ENCODE data around the gene COX6A2.
A peak's percentile ranks its signal among the peaks of the same experiment; 100 is the strongest.

COX6A2 gene

DNA sequence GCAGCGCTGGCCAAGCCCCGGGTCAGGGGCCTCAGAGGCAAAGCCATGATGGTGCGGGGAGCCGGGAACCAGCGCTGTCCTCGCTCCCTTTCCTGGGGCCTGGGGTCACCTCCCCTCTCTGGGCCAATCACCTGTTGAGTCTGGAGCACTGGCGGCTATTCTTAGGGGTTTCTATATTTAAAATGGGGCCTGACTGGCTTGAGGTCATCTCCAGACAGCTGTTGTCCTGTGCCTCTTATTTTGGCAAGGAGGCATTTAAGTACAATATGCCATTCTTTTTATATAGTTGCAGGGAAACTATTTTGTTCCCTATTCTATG is at the start of gene COX6A2:
Gene COX6A2 (minus strand): TSS at position 82 of the 319 bp plus-strand sequence. CDS start 35 bp downstream, at position 47.
- DNase-seq = no peak

DNA sequence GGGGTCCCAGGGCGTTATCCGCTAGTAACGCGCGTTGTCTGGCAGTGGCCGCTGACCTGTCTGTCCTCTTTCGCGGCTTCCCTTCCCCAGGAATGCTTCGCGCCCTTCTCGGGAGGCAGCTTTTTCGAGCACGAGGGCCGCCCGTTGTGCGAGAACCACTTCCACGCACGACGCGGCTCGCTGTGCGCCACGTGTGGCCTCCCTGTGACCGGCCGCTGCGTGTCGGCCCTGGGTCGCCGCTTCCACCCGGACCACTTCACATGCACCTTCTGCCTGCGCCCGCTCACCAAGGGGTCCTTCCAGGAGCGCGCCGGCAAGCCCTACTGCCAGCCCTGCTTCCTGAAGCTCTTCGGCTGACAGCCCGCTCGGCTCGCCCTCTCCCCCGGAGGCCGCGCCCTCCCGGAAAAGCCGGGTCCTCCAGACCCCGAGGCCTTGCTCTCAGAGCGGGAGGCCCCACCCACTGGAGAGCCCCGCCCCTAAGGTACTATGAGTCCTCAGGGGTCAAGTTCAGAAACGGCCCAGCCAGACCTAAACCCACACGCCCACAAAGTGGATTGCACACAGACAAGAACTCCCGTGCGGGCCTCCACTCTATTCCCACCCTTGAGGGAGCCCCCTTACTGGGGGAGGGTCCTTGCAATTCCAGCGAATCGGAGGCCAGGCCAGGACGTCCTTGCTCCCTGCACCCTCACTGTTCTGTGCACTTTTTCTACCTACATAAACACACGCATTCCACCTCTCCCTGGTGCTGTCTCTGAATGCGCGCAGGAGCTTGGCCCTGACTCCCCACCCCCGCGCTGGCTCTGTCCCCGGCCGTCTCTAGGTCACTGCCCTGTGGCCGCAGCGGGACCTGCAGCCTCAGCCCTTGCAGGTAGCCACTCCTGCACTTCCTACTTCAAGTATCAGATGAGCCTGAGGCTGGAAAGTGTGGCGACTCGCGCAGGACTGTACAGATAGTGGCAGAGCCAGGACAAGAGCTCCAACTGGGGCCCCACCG is 49.4 kb upstream of the COX6A2 start:
- DNase-seq = peak; percentile 39 to 47

DNA sequence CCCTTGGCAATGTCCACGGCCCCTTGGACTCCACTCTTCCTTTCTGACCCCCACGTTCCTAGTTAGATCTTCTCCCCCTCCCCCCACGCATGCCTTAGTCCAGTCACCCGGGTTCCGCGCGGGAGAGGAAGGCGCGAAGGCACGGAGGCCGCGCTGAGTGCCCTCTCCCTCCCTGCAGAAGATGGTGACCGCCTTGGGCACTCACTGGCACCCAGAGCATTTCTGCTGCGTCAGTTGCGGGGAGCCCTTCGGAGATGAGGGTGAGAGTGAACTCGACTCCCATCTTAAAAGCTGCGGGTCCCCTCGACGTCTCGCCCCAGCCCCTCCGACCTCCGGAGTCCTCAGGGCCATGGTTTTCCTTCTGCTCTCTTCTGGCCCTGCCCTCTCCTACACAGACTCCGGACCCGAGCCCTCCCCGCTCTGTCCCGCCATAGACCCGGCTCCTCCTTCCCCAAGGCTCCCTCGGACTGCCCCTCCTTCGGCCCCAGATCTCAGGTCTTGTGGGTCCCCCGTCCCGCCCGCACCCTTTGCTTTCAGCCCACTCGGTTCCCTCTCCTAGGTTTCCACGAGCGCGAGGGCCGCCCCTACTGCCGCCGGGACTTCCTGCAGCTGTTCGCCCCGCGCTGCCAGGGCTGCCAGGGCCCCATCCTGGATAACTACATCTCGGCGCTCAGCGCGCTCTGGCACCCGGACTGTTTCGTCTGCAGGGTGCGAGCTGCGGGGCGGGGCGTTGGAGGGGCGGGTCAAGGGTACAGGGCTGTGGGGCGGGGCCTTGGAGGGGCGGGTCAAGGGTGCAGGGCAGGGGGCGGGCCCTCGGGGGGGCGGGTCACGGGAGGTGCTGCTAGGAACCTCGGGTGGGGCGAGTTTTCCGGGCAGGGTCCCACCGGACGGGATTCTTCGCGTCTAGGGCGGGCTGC is 48.4 kb upstream of the COX6A2 start:
- DNase-seq = peak; percentile 29 to 47

DNA sequence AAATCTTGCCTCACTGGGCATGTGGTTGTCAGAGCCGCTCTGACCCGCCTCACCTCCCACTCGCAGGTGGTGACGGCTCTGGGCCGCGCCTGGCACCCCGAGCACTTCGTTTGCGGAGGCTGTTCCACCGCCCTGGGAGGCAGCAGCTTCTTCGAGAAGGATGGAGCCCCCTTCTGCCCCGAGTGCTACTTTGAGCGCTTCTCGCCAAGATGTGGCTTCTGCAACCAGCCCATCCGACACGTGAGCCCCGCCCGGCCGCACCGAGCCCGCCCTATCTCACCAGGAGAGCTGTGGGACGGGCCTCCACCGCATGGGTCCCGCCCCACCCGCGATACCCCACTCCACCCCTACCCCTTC is 47.8 kb upstream of the COX6A2 start:
- DNase-seq = no peak

DNA sequence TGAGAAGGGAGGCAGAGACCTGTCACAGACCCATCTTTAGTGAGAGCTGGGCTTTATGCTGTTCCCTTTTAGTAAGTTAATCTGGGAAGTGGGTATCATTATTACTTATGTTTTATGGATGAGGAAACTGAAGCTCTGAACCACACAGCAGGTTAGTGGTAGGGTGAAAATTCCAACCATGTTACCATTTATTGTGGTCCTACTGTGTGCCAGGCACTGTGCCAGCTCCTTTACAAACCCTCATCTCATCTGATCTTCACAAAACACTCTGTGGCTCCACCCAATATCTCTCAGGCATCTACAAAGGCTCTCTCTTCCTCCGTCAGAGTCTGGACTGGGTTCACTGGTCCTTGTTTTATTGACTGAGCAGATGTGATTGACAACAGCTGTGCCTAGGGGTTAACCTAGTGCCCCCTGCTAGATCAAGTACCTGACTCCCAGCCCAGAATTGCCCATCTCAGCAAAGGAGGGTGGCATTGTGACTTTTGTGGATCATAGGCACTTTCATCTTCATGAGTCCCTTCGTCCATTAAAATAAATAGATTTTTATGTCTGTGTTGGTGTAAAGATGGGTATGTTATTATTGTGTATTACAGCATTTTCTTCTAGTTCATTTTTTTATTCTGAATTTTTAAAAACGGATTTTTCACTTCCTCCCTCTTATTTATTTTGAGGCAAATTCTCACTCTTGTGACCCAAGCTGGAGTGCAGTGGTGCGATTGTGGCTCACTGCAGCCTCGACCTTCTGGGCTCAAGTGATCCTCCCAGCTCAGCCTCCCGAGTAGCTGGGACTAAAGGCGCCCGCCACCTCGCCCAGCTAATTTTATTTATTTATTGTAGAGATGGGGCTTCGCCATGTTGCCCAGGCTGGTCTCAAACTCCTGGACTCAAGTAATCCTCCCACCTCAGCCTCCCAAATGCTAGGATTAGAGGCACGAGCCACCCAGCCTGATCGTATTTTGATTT is 46.9 kb upstream of the COX6A2 start:
- no peak for DNase-seq

DNA sequence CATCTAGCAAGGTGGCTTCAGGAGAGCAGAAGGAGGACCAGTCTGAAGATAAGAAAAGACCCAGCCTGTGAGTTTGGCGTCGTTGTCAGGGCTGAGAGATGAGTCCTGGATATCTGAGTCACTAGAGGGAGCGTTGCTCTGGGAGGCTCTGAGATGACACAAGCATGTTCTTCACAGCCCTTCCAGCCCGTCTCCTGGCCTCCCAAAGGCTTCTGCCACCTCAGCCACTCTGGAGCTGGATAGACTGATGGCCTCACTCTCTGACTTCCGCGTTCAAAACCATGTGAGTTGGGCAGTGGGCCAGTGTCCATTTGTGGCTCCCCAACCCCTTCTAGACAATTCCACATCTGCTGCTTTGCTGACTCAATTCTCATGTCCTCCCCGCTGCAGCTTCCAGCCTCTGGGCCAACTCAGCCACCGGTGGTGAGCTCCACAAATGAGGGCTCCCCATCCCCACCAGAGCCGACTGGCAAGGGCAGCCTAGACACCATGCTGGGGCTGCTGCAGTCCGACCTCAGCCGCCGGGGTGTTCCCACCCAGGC is 46.1 kb upstream of the COX6A2 start:
- no peak for DNase-seq

DNA sequence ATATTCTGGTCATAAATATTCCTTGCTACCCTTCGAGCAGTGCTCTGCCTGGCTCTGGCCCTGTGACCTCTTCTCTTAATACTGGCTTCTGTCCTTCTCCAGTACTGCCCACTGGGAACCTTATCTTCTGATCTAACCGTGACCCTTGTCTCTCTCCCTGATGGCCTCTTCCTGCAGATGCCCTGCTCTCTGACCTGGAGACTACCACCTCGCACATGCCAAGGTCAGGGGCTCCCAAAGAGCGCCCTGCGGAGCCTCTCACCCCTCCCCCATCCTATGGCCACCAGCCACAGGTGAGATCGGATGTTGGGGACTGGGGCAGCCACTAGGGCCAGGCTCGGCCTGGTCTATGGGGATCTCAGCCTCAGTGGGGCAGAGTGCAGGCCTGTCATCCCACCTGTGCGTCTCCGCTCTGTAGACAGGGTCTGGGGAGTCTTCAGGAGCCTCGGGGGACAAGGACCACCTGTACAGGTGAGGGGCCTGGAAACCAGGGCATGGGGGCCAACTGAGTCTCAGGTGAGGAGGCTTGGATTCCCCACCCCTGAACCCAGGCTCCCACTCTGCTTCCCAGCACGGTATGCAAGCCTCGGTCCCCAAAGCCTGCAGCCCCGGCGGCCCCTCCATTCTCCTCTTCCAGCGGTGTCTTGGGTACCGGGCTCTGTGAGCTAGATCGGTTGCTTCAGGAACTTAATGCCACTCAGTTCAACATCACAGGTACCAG is 45.3 kb upstream of the COX6A2 start:
- no peak for DNase-seq

DNA sequence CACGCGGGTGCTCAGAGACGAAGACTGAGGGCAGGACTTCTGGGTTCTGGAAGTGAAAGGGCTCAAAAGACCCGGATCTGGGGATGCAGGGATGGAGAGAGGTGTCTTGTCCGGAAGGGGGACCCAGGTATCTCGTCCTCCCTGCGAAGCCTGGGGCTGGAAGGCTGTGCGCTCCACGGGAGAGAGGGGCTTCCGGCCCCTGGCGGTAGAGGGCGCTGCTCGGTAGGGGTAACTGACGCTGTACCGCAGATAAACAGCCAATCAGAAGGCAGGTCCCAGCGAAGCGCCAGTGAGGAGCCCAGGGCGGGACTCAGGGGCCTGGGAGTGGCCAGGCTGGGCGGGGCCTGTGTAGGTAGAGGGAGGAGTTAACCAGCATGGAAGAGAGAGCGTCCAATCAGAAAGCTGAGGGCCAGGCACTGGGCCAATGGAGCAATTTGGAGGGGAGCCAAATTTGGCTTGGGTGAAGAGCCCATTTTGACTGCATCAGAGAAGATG is 44.6 kb upstream of the COX6A2 start:
- peak; percentile 76 to 81 for DNase-seq

DNA sequence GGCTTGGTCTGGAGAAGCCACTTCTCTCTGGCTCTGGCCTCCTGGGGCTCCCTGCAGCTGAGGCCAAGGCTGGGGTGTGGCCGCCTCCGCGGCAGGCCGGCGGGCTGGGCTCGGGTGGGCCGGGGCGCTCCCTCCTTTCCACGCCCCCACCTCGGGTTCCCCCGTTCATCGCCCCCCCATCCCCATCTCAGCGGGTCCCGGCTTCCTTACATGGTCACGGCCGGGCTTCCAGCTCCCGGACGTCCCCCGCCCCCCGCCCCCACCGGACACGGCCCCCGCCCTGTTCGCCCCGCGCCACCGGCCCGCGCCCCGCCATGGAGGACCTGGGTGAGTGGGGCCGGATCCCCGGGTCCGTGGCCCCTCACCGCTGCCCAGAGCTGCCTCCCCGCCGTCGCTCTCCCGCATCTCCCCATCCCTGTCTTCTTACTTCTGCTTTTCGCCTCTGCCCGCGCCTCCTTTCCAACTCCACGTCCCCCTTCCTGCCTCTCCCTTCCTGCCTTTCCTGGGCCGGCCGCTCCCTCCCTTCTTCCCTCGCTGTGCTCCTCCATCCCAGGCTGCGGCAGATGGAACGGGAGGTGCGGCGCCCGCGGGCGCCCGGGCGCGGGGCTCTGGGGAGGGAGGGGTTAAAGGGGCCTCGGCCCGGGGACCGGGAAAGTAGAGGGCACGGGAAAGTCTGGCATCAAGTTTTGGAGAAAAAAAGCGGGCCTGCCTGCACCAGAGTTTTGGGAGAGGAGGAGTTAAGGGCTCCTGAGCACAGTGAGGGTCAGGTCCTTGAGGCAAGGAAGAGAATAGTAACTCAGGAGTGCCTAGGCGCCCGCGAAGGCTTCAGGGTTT is 43.9 kb upstream of the COX6A2 start, which contains the start of gene TGFB1I1:
Gene TGFB1I1 (plus strand): TSS at position 278 of the 834 bp plus-strand sequence. CDS start 37 bp downstream, at position 315.
- peak in 1 of 2 experiments; percentile 40 for DNase-seq

DNA sequence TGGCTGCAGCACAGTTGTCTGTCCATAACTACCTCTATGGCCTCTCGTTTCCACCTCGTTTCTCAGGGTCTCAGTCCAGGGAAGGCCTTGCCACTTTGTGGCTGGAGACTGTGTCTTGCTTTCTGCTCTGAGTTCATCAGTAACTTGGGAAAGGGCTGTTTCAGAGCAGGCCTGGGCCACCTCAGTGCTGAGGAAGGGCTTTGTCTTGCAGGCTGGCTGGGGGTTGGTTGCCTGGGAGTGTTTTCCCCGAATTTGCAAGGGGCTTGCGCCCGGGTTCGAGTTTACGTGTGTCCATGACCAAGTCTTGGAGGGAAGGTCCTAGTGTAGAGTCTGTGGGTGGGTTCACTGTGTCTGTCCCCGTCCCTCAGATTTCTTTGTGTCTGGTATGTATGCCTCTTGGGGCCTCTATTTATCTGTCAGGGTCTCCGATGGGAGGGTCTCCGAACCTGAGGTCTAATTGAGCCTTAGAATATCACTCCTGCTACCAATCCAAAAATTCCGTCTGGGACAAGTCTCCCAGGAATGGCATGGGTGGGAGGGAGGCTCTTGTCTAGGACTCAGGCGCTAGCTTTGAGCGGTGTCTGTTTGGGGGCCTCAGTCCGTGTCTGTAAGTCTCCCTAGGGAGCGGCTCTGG is 43.2 kb upstream of the COX6A2 start:
- no peak for DNase-seq

DNA sequence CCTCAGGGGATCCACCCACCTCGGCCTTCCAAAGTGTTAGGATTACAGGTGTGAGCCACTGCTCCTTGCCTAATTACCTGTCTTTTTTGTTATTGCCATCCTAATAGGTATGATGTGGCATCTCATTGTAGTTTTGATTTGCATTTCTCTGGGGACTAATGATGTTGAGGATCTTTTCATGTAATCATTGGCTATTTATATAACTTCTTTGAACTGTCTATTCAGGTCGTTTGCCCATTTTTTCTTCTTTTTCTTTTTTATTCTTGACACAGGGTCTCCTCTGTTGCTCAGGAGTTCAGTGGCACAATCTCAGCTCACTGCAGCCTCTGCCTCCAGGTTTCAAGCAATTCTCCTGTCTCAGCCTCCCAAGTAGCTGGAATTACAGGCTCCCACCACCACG is 42.5 kb upstream of the COX6A2 start:
- no peak for DNase-seq

DNA sequence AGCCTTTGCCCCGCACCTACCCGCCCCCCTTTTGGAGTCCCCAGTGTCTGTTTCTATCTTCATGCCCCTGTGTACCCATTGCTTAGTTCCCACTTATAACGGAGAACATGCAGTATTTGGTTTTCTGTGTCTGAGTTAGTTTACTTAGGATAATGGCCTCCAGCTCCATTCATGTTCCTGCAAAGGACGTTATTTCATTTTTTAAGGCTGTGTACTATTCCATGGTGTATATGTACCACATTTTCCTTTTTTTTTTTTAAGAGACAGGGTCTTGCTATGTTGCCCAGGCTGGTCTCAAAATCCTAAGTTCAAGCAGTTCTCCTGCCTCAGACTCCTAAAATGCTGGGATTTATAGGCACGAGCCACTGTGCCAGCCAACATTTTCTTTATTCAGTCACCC is 39.7 kb upstream of the COX6A2 start:
- DNase-seq = no peak

DNA sequence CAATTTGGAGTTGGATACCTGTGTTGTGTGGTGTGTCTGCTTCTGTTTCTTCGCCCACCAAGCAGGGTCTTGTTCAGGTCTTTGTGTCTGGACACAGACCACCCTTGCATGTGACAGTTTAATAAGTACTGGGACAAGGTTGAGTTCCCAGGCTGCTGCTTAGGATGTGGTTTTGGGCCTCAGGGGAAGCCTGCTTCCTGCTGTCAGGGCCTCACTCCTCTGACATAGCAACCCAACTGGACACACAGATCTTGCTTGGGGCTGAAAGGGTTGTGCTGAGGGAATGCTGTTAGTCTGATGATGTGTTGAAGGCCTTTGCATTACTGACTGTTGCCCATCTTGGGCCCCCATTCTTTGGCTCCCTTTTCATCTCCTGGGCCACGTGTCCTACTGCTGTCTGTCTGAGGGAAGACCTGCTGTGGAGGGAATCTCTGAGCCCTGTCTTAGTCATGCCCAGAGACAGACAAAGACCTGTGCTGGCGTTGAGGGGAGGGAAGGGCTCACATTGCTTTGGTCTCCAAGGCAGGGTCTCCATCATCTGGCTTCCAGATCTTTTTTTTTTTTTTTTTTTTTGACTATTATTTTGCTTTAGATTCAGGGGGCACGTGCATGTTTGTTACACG is 39.1 kb upstream of the COX6A2 start:
- DNase-seq = peak; percentile 31 to 50

DNA sequence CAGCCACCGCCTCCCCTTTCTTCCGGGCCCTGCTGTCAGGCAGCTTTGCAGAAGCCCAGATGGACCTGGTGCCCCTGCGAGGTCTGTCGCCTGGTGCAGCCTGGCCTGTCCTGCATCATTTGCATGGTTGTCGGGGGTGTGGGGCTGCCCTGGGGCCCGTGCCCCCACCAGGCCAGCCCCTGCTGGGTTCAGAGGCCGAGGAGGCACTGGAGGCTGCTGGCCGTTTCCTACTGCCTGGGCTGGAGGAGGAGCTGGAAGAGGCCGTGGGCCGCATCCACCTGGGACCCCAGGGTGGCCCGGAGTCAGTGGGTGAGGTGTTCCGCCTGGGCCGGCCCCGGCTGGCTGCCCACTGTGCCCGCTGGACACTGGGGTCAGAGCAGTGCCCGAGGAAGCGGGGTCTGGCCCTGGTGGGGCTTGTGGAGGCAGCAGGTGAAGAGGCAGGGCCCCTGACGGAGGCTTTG is 38.3 kb upstream of the COX6A2 start:
- no peak for DNase-seq

DNA sequence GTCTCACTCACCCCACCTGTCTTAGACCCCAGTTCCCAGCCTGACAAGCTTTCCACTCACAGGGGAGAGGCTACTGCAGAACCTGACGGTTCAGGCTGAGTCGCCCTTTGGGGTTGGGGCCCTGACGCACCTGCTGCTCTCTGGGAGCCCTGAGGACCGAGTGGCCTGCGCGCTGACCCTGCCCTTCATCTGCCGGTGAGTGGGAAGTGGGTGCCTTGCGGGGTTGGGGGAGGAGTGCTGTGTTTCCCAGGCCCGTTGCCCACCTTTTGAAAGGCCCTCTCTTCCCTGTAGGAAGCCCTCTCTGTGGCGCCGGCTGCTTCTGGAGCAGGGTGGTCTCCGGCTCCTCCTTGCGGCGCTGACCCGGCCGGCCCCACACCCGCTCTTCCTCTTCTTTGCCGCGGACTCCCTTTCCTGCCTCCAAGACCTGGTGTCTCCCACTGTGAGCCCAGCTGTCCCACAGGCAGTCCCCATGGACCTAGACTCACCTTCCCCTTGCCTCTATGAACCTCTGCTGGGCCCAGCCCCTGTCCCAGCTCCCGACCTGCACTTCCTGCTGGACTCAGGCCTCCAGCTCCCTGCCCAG is 37.7 kb upstream of the COX6A2 start:
- no peak for DNase-seq

DNA sequence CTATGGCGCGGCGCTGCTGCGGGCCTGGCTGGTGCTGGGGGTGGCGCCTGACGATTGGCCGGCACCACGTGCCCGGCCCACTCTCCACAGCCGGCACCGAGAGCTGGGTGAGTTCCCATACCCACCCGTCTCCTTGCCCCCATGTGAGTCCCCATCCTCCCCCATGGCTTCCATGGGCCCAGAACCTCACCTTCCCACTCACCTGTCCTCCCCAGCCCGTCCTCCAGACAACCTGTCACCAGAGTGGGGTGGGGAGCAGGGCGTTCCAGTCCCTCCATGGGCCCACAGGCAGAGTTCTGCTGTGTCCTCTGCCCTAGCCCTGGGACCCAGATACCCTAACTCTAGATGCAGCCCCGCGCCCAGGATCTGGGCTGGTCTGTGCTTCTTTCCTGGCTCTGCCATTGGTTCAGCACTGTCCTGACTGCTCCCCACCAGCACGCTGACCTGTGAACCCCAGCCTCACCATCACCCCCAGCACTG is 36.7 kb upstream of the COX6A2 start:
- DNase-seq = no peak

DNA sequence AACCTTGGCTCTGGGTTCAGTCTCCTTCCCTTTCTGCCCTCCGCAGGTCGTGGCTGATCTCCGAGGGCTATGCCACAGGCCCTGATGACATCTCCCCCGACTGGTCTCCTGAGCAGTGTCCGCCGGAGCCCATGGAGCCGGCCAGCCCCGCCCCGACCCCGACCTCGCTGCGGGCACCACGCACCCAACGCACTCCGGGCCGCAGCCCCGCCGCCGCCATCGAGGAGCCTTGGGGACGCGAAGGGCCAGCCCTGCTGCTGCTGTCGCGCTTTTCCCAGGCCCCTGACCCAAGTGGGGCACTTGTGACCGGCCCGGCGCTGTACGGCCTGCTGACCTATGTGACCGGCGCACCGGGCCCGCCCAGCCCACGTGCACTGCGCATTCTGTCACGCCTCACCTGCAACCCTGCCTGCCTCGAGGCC is 36.2 kb upstream of the COX6A2 start:
- DNase-seq = no peak
